Ishikawa (cell line): Measurements from ENCODE around the gene ADGRL4.

Experiments
- CEBPB ChIP-seq: IDR thresholded peaks from 2 replicates; pipeline ENCODE4 v1.6.1; 2012
- EP300 ChIP-seq: IDR thresholded peaks from 2 replicates; pipeline ENCODE4 v1.6.1; 2012; ENCODE audit warnings: borderline replicate concordance
- FOXM1 ChIP-seq: IDR thresholded peaks from 2 replicates; pipeline ENCODE4 v1.6.1; 2012; ENCODE audit warnings: low read depth, borderline replicate concordance
- RAD21 ChIP-seq: IDR thresholded peaks from 2 replicates; pipeline ENCODE4 v1.6.1; 2012; ENCODE audit warnings: low read depth
- TAF1 ChIP-seq: IDR thresholded peaks from 2 replicates; pipeline ENCODE4 v1.6.1; 2012; ENCODE audit warnings: low read depth, mild to moderate bottlenecking
- TCF12 ChIP-seq: IDR thresholded peaks from 2 replicates; pipeline ENCODE4 v1.6.1; 2012; ENCODE audit warnings: low read depth
- YY1 ChIP-seq: IDR thresholded peaks from 2 replicates; pipeline ENCODE4 v1.6.1; 2012; ENCODE audit warnings: low read depth
- TF ChIP-seq, protein P1 (sequence below): IDR thresholded peaks from 2 replicates; pipeline ENCODE4 v1.6.1; 2012
- TF ChIP-seq, protein P2 (sequence below): IDR thresholded peaks from 2 replicates; pipeline ENCODE4 v1.6.1; 2012
- TF ChIP-seq, protein P3 (sequence below): IDR thresholded peaks from 2 replicates; pipeline ENCODE4 v1.6.1; 2012; ENCODE audit warnings: low read depth, mild to moderate bottlenecking

DNA sequence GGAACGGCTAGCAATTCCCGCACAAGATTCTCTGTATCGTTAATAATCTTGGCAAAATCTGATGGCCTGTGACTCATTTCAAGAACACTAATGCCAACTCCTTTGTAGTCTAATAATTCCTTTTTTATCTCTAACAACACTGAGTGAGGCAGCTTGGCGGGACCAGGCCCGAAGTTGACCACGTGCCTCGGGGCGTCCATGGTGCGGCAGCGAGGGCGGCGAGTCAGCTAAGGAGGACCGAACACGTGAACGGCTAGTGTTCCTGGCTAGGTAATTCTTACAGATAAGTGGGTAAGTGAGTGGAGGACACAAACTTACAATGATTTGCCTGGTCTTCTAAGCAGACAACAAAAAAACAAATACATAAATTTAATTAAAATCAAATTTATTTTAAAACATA, 49.3 kb upstream of the ADGRL4 start:
- TF ChIP-seq TCF12: no peak
- TF ChIP-seq CEBPB: no peak
- TF ChIP-seq, protein P1, sequence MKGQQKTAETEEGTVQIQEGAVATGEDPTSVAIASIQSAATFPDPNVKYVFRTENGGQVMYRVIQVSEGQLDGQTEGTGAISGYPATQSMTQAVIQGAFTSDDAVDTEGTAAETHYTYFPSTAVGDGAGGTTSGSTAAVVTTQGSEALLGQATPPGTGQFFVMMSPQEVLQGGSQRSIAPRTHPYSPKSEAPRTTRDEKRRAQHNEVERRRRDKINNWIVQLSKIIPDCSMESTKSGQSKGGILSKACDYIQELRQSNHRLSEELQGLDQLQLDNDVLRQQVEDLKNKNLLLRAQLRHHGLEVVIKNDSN: no peak
- TF ChIP-seq TAF1: no peak
- TF ChIP-seq YY1: no peak
- TF ChIP-seq, protein P2, sequence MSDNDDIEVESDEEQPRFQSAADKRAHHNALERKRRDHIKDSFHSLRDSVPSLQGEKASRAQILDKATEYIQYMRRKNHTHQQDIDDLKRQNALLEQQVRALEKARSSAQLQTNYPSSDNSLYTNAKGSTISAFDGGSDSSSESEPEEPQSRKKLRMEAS: no peak
- TF ChIP-seq RAD21: no peak
- TF ChIP-seq, protein P3, sequence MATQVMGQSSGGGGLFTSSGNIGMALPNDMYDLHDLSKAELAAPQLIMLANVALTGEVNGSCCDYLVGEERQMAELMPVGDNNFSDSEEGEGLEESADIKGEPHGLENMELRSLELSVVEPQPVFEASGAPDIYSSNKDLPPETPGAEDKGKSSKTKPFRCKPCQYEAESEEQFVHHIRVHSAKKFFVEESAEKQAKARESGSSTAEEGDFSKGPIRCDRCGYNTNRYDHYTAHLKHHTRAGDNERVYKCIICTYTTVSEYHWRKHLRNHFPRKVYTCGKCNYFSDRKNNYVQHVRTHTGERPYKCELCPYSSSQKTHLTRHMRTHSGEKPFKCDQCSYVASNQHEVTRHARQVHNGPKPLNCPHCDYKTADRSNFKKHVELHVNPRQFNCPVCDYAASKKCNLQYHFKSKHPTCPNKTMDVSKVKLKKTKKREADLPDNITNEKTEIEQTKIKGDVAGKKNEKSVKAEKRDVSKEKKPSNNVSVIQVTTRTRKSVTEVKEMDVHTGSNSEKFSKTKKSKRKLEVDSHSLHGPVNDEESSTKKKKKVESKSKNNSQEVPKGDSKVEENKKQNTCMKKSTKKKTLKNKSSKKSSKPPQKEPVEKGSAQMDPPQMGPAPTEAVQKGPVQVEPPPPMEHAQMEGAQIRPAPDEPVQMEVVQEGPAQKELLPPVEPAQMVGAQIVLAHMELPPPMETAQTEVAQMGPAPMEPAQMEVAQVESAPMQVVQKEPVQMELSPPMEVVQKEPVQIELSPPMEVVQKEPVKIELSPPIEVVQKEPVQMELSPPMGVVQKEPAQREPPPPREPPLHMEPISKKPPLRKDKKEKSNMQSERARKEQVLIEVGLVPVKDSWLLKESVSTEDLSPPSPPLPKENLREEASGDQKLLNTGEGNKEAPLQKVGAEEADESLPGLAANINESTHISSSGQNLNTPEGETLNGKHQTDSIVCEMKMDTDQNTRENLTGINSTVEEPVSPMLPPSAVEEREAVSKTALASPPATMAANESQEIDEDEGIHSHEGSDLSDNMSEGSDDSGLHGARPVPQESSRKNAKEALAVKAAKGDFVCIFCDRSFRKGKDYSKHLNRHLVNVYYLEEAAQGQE: no peak
- TF ChIP-seq FOXM1: no peak
- TF ChIP-seq EP300: no peak
